ENCODE data around the gene RAB34.

DNA sequence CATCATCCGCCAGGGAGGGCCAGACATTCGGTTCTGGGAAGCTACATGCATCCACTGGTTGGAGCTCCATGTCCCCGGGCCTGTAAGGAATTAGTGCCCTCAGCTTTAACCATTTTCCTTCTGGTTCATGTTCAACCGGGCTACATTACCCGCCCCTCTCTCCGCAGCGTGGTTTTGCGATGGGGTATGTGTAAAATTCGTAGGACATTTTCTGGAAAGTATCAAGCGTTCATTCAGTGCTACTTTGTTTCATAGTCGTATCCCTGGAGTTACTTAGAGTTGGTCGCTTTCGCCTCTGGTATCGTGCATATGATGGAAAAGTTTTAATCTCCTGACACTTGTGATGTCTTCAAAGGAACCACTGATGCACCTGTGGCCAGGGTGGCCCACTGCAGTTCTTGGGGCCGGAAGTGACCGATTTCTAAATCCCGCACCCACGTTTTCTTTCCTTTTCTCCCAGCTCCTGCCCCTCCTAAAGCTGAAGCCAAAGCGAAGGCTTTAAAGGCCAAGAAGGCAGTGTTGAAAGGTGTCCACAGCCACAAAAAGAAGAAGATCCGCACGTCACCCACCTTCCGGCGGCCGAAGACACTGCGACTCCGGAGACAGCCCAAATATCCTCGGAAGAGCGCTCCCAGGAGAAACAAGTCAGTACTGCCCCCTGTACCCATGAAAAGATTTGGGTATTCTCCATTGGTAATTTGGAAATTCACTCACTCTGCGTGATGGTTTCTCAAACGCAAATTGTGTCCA is 2.8 kb upstream of the RAB34 start:
- no peak; the same call in 1 of the 2 replicates for TF ChIP-seq CTCF (conservative IDR thresholded peaks at IDR 0.05)
- peak; percentile 64; the same call in 1 of the 2 replicates for TF ChIP-seq ZFX (IDR thresholded peaks at IDR 0.05)
